OCI-LY7 (cell line): ENCODE results near the gene CYB561D1. TPM values are rescaled to one million over a fixed set of nuclear protein-coding genes. Genes with fewer than 3 reads are reported as not detected.

Source experiments
- BruUV-seq: library from RNA; stranded (reverse); fragments of 400-500 nt; replicated peaks from 2 replicates; lab custom pipeline; 2021; lab: Mats Ljungman, UMichigan
- CTCF ChIA-PET: fragments of 300-600 bp; sonication (Branson Sonifier 250); formaldehyde crosslinking; loops from one replicate; lab custom pipeline; 2022; ENCODE audit warnings: antibody characterized with exemption; ENCODE audit not compliant: unreplicated experiment; lab: Charles Lee
- POLR2A ChIA-PET: fragments of 300-600 bp; sonication (Branson Sonifier 250); formaldehyde crosslinking; loops from one replicate; lab custom pipeline; 2022; ENCODE audit warnings: antibody characterized with exemption; lab: Charles Lee
- DNase-seq: peaks from one replicate; pipeline ENCODE4 v3.0.0-alpha.2; 2015; ENCODE audit warnings: low spot score
- H2AFZ ChIP-seq: fragments of 200-600 bp; sonication (generic), shearing (Covaris generic); 2 replicates; pipeline ENCODE4 v1.6.1; 2014; ENCODE audit warnings: mild to moderate bottlenecking, antibody characterized with exemption, low read length, moderate library complexity
- H3K27ac ChIP-seq: fragments of 200-600 bp; sonication (generic); 2 replicates; pipeline ENCODE4 v1.5.1; 2014; ENCODE audit warnings: mixed run types, low read depth, mild to moderate bottlenecking, moderate library complexity, low read length, inconsistent platforms; ENCODE audit not compliant: poor library complexity, severe bottlenecking
- H3K36me3 ChIP-seq: fragments of 200-600 bp; sonication (generic); 2 replicates; pipeline ENCODE4 v1.6.1; 2014; ENCODE audit warnings: mild to moderate bottlenecking, antibody characterized with exemption, low read length, moderate library complexity, mixed read lengths; ENCODE audit not compliant: insufficient read depth
- H3K4me1 ChIP-seq: fragments of 200-600 bp; sonication (generic); 2 replicates; pipeline ENCODE4 v1.5.1; 2014; ENCODE audit warnings: mild to moderate bottlenecking, low read length; ENCODE audit not compliant: insufficient read depth, poor library complexity, severe bottlenecking
- H3K4me2 ChIP-seq: fragments of 200-600 bp; sonication (generic); 2 replicates; pipeline ENCODE4 v1.6.1; 2014; ENCODE audit warnings: mild to moderate bottlenecking, low read length
- H3K4me3 ChIP-seq: fragments of 200-600 bp; sonication (generic); 2 replicates; pipeline ENCODE4 v1.5.1; 2014; ENCODE audit warnings: mild to moderate bottlenecking, low read depth, low read length; ENCODE audit not compliant: poor library complexity, severe bottlenecking
- H3K79me2 ChIP-seq: fragments of 200-600 bp; sonication (generic); 2 replicates; pipeline ENCODE4 v1.6.1; 2016; ENCODE audit warnings: low read depth, mild to moderate bottlenecking, low read length, moderate library complexity, mixed read lengths; ENCODE audit not compliant: insufficient read depth
- H3K9me2 ChIP-seq: fragments of 200-600 bp; sonication (generic); 2 replicates; pipeline ENCODE4 v1.6.1; 2016; ENCODE audit warnings: mild to moderate bottlenecking, low read length, mixed read lengths; ENCODE audit not compliant: insufficient read depth
- H3K9me3 ChIP-seq: fragments of 200-600 bp; sonication (generic); 2 replicates; pipeline ENCODE4 v1.6.1; 2014; ENCODE audit warnings: mild to moderate bottlenecking, mixed run types, low read length, mixed read lengths
- H4K20me1 ChIP-seq: fragments of 200-600 bp; sonication (generic); 2 replicates; pipeline ENCODE4 v1.6.1; 2014; ENCODE audit warnings: mild to moderate bottlenecking, antibody characterized with exemption, low read length, moderate library complexity, mixed read lengths; ENCODE audit not compliant: insufficient read depth
- EZH2phosphoT487 ChIP-seq: fragments of 200-600 bp; sonication (generic); IDR thresholded peaks from 2 replicates; pipeline ENCODE4 v1.6.1; 2018; ENCODE audit warnings: low read depth, borderline replicate concordance, mild to moderate bottlenecking, mixed run types, antibody characterized with exemption, low read length, moderate library complexity, mixed read lengths
- intact Hi-C: fragments of 100-400 bp; cut with micrococcal nuclease; formaldehyde crosslinking; loops from one replicate; pipeline ENCODE4 v1.10.0; 2022; ENCODE audit not compliant: unreplicated experiment
- total RNA-seq, 2 experiments: library from RNA; depleted of rRNA in 1 of 2; stranded (reverse); fragments of >200 nt in 1 of 2; shearing (Covaris generic) in 1 of 2; gene quantifications; 2 replicates each; pipeline ENCODE4 v1.2.3, GENCODE V29; 2014 to 2022
- TF ChIP-seq, protein P1 (sequence below): fragments of 200-600 bp; sonication (generic); conservative IDR thresholded peaks from 2 replicates; pipeline ENCODE4 v1.5.1; 2014; ENCODE audit warnings: mild to moderate bottlenecking, antibody characterized with exemption, low read length, moderate library complexity, mixed read lengths

The CYB561D1 gene
- total RNA-seq, 2 experiments from 2014 or later = 6.2 to 10.5 TPM

GRCh38 chr1:109513110-109513710 is 19.3 kb downstream of the CYB561D1 start:
- POLR2A ChIA-PET = interaction anchor here (0.6 to 1.1 kb wide), 5 partner anchors 8 to 410 kb away, joined by 3 to 8 read pairs (median 3); no protein-coding TSS in a partner anchor
- CTCF ChIA-PET = interaction anchor here (0.8 kb wide), 1 partner anchor 17 kb away, joined by 5 read pairs; no protein-coding TSS in a partner anchor
- H3K4me2 ChIP-seq = no peak overlapping the region
- no peak for DNase-seq
- H3K36me3 ChIP-seq = no peaks in the 10 kb centered on the region
- intact Hi-C loops = no loop called here
- TF ChIP-seq, protein P1, sequence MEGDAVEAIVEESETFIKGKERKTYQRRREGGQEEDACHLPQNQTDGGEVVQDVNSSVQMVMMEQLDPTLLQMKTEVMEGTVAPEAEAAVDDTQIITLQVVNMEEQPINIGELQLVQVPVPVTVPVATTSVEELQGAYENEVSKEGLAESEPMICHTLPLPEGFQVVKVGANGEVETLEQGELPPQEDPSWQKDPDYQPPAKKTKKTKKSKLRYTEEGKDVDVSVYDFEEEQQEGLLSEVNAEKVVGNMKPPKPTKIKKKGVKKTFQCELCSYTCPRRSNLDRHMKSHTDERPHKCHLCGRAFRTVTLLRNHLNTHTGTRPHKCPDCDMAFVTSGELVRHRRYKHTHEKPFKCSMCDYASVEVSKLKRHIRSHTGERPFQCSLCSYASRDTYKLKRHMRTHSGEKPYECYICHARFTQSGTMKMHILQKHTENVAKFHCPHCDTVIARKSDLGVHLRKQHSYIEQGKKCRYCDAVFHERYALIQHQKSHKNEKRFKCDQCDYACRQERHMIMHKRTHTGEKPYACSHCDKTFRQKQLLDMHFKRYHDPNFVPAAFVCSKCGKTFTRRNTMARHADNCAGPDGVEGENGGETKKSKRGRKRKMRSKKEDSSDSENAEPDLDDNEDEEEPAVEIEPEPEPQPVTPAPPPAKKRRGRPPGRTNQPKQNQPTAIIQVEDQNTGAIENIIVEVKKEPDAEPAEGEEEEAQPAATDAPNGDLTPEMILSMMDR = no peak
- TF ChIP-seq EZH2phosphoT487 = no peak
- H3K79me2 ChIP-seq = no peaks in the 10 kb centered on the region
- no peak overlapping the region for H2AFZ ChIP-seq
- BruUV-seq = no TSS peak
- H3K27ac ChIP-seq = no peak overlapping the region
- H3K9me3 ChIP-seq = no peaks in the 10 kb centered on the region
- peaks cover 3% of the 10 kb centered on the region for H3K4me1 ChIP-seq
- H3K9me2 ChIP-seq = no peaks in the 10 kb centered on the region
- no peaks in the 10 kb centered on the region for H4K20me1 ChIP-seq
- H3K4me3 ChIP-seq = no peak overlapping the region

DNA sequence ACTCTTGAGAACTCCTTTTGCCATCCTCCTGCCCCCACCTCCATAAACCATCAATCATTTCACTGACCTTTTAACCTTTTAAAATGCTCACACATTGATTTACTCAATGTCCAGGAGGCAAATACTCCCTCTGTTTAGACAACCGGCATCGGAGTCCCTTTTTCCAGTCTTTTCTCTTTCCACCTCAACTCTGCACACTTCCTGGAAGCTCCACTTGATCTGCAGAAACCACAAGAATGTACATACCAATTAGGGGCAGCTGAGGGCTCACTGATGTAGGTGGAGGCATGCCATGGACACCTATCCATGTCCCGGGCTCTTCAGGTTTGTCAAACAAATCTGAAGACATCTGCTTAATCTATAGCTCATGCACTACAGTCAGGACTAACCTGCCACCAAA is 21.0 kb downstream of the CYB561D1 start:
- POLR2A ChIA-PET = interaction anchor here (0.6 to 1.9 kb wide), 5 partner anchors 10 to 141 kb away, joined by 3 to 7 read pairs (median 5); partner anchors contain the start of gene GSTM4
- H2AFZ ChIP-seq = no peak overlapping the region
- no TSS peak for BruUV-seq
- no peaks in the 10 kb centered on the region for H3K9me2 ChIP-seq
- H3K36me3 ChIP-seq = no peaks in the 10 kb centered on the region
- DNase-seq = no peak
- H3K79me2 ChIP-seq = no peaks in the 10 kb centered on the region
- no peak for TF ChIP-seq EZH2phosphoT487
- TF ChIP-seq, protein P1 = no peak
- CTCF ChIA-PET = no interaction called here
- H4K20me1 ChIP-seq = no peaks in the 10 kb centered on the region
- no peak overlapping the region for H3K4me2 ChIP-seq
- intact Hi-C loops = no loop called here
- no peak overlapping the region for H3K27ac ChIP-seq
- no peak overlapping the region for H3K4me3 ChIP-seq
- H3K4me1 ChIP-seq = peaks cover 3% of the 10 kb centered on the region
- no peaks in the 10 kb centered on the region for H3K9me3 ChIP-seq

- Histone ChIP-seq H3K36me3 (no peaks in the 10 kb centered on the region), H3K9me2 (no peaks in the 10 kb centered on the region), H3K27ac (no peak overlapping the region), H4K20me1 (no peaks in the 10 kb centered on the region), H2AFZ (no peak overlapping the region), H3K9me3 (no peaks in the 10 kb centered on the region), H3K4me1 (no peaks in the 10 kb centered on the region), H3K79me2 (no peaks in the 10 kb centered on the region), H3K4me3 (no peak overlapping the region), H3K4me2 (no peak overlapping the region)
- CTCF ChIA-PET = interaction anchor here (1.4 kb wide), 1 partner anchor 15 kb away, joined by 9 read pairs; no protein-coding TSS in a partner anchor
- POLR2A ChIA-PET = interaction anchor here (1.0 to 1.9 kb wide), 2 partner anchors 12 to 15 kb away, joined by 3 to 7 read pairs; no protein-coding TSS in a partner anchor
- BruUV-seq = no TSS peak
- TF ChIP-seq EZH2phosphoT487 = no peak
- TF ChIP-seq, protein P1 = no peak
- DNase-seq = no peak
- intact Hi-C loops = no loop called here
Observed at GRCh38 chr1:109516872-109517271, 23.0 kb downstream of the CYB561D1 start.
